Esophagus muscularis mucosa (tissue), 3 donors: ENCODE results near the gene LAMTOR2.

Source experiments
- CTCF ChIP-seq, 3 experiments: fragments of 200-600 bp in 2 of 3; fragments of 450-650 bp in 1 of 3; sonication (generic) in 2 of 3; IDR thresholded peaks; one replicate each; pipeline ENCODE4 v1.5.1; 2017 to 2019; ENCODE audit warnings: antibody characterized with exemption in 3 of 3, mild to moderate bottlenecking in 2 of 3, moderate library complexity in 1 of 3
- POLR2A ChIP-seq: fragments of 450-650 bp; IDR thresholded peaks from one replicate; pipeline ENCODE4 v1.6.1; 2017; ENCODE audit warnings: antibody characterized with exemption, moderate library complexity, mild to moderate bottlenecking, low read depth
- POLR2AphosphoS5 ChIP-seq, 2 donors: sonication (generic); formaldehyde crosslinking; IDR thresholded peaks; one replicate each; pipeline ENCODE4 v1.6.1; 2017; ENCODE audit warnings: antibody characterized with exemption in 2 of 2

GRCh38 chr1:156063997-156064285 is 9.4 kb downstream of the LAMTOR2 start:
- TF ChIP-seq POLR2A (no peak), CTCF (IDR thresholded peaks at IDR 0.05) (no peak), POLR2AphosphoS5 (IDR thresholded peaks at IDR 0.05) (no peak)
